Sciatic nerve (tissue), 2 donors: ENCODE data around the gene CYP19A1. TPM values are rescaled to one million over a fixed set of nuclear protein-coding genes. Genes with fewer than 3 reads are reported as not detected.

Experiments
- ATAC-seq: fragments of 200-7000 bp; cut with Tn5 transposase; one replicate; pipeline ENCODE4 v1.9.1; 2020; ENCODE audit warnings: mild to moderate bottlenecking, moderate library complexity
- DNase-seq: peaks from one replicate; pipeline ENCODE4 v3.0.0-alpha.2; 2020; ENCODE audit warnings: low spot score
- intact Hi-C: fragments of 100-400 bp; cut with DNase I; formaldehyde crosslinking; loops from one replicate; pipeline ENCODE4 v1.14.2; 2022
- total RNA-seq: library from RNA; stranded (reverse); fragmentation: NEBNext Ultra II Directional; extraction: Animal tissue kit (Norgen Biotek cat#: 25700); gene quantifications from one replicate; pipeline ENCODE4 v1.2.1, GENCODE V29; 2021
- donor health status: DM: no; HTN: no; CAD: no.
- donor health status: DM: no; HTN: no; CAD: no.

Gene CYP19A1
- total RNA-seq, 1 donor from 2014 or later, result 24.0 TPM

- DNase-seq (no peak), ATAC-seq (no peak)
- intact Hi-C loops, result no loop called here
Observed at GRCh38 chr15:51366071-51366470, 27.7 kb upstream of the CYP19A1 start.

- intact Hi-C loops, result no loop called here
- DNase-seq (no peak), ATAC-seq (no peak)
Observed at GRCh38 chr15:51365417-51365816, 27.0 kb upstream of the CYP19A1 start.

GRCh38 chr15:51363383-51363782 lies 25.0 kb upstream of the CYP19A1 start:
- intact Hi-C loops, result no loop called here
- no peak for ATAC-seq
- DNase-seq, result no peak

GRCh38 chr15:51359981-51360380 lies 21.6 kb upstream of the CYP19A1 start:
- no peak for ATAC-seq
- no peak for DNase-seq
- intact Hi-C loops, result no loop called here

- intact Hi-C loops, result no loop called here
- DNase-seq (no peak), ATAC-seq (no peak)
Observed at GRCh38 chr15:51356983-51357382, 18.6 kb upstream of the CYP19A1 start.

GRCh38 chr15:51356147-51356546 lies 17.8 kb upstream of the CYP19A1 start:
- intact Hi-C loops, result no loop called here
- no peak for DNase-seq
- no peak for ATAC-seq

- DNase-seq (no peak), ATAC-seq (no peak)
- intact Hi-C loops, result no loop called here
Observed at GRCh38 chr15:51355096-51355495, 16.7 kb upstream of the CYP19A1 start.

GRCh38 chr15:51353976-51354375 lies 15.6 kb upstream of the CYP19A1 start:
- intact Hi-C loops, result no loop called here
- ATAC-seq, result no peak

GRCh38 chr15:51350723-51351122 lies 12.3 kb upstream of the CYP19A1 start:
- no peak for ATAC-seq
- intact Hi-C loops, result no loop called here
- DNase-seq, result no peak

More at GRCh38 chr15:51353976-51354375, 15.6 kb upstream of the CYP19A1 start:
- DNase-seq, result no peak

- intact Hi-C loops, result no loop called here
- ATAC-seq, result peak; percentile 83
- DNase-seq, result no peak
Observed at GRCh38 chr15:51349156-51349844, 10.9 kb upstream of the CYP19A1 start.

- intact Hi-C loops, result no loop called here
- no peak for DNase-seq
- ATAC-seq, result peak; percentile 7
Observed at GRCh38 chr15:51348688-51349087, 10.3 kb upstream of the CYP19A1 start.

GRCh38 chr15:51346136-51346535 lies 7.7 kb upstream of the CYP19A1 start:
- no peak for ATAC-seq
- intact Hi-C loops, result no loop called here
- DNase-seq, result no peak

- DNase-seq, result no peak
- intact Hi-C loops, result no loop called here
Observed at GRCh38 chr15:51343466-51343865, 5.1 kb upstream of the CYP19A1 start.

GRCh38 chr15:51342227-51342999 lies 4.0 kb upstream of the CYP19A1 start:
- ATAC-seq (peak; percentile 68), DNase-seq (no peak)
- intact Hi-C loops, result no loop called here

More at GRCh38 chr15:51343466-51343865, 5.1 kb upstream of the CYP19A1 start:
- ATAC-seq, result no peak

GRCh38 chr15:51341366-51342226 lies 3.2 kb upstream of the CYP19A1 start, which contains the start of gene GLDN:
GLDN (plus strand) TSS chr15:51341655; CDS start chr15:51341685, 30 bp downstream.
- DNase-seq (peak; percentile 74), ATAC-seq (peak; percentile 77)
- intact Hi-C loops, result no loop called here

- ATAC-seq, result no peak
Observed at GRCh38 chr15:51335538-51336410, 2.6 kb downstream of the CYP19A1 start.

GRCh38 chr15:51335087-51335486 lies 3.3 kb downstream of the CYP19A1 start:
- DNase-seq (no peak), ATAC-seq (no peak)
- intact Hi-C loops, result no loop called here

More at GRCh38 chr15:51335538-51336410, 2.6 kb downstream of the CYP19A1 start:
- no peak for DNase-seq
- intact Hi-C loops, result no loop called here

- no peak for DNase-seq
- no peak for ATAC-seq
- intact Hi-C loops, result no loop called here
Observed at GRCh38 chr15:51334011-51334451, 4.4 kb downstream of the CYP19A1 start.
